WERI-Rb-1 (cell line): ENCODE measurements around the gene ALOX15.

Source experiments
- DNase-seq: peaks from one replicate; pipeline ENCODE4 v3.0.0-alpha.2; 2020
- H3K27ac ChIP-seq: fragments of 250-450 bp; sonication (Bioruptor Pico); 2 replicates; pipeline ENCODE4 v1.5.1; 2020; ENCODE audit warnings: mild to moderate bottlenecking, moderate library complexity
- H3K27me3 ChIP-seq: fragments of 250-450 bp; sonication (Bioruptor Pico); 2 replicates; pipeline ENCODE4 v1.5.1; 2021; ENCODE audit warnings: mild to moderate bottlenecking, low read depth, moderate library complexity; ENCODE audit not compliant: insufficient read depth, severe bottlenecking
- H3K36me3 ChIP-seq: fragments of 250-450 bp; sonication (Bioruptor Pico); 2 replicates; pipeline ENCODE4 v1.5.1; 2020; ENCODE audit warnings: mild to moderate bottlenecking, moderate library complexity
- H3K4me3 ChIP-seq: 2 replicates; pipeline ENCODE4 v1.5.1; 2011; ENCODE audit warnings: low read depth, mild to moderate bottlenecking, control low read depth, low read length
- H3K9me3 ChIP-seq: fragments of 250-450 bp; sonication (Bioruptor Pico); 2 replicates; pipeline ENCODE4 v1.5.1; 2021; ENCODE audit warnings: mild to moderate bottlenecking, moderate library complexity; ENCODE audit not compliant: severe bottlenecking
- CTCF ChIP-seq: IDR thresholded peaks from 2 replicates; pipeline ENCODE4 v1.5.1; 2011; ENCODE audit warnings: low read depth, mild to moderate bottlenecking, control low read depth, inconsistent platforms, low read length

ALOX15 gene

GRCh38 chr17:4672055-4672630 is 30.7 kb upstream of the ALOX15 start:
- no peaks in the 10 kb centered on the region for H3K9me3 ChIP-seq
- DNase-seq: no peak
- peaks cover 65% of the 10 kb centered on the region for H3K36me3 ChIP-seq
- no peak for TF ChIP-seq CTCF
- no peaks in the 10 kb centered on the region for H3K27me3 ChIP-seq
- no peak overlapping the region for H3K4me3 ChIP-seq
- no peak overlapping the region for H3K27ac ChIP-seq

GRCh38 chr17:4667166-4667565 is 25.7 kb upstream of the ALOX15 start:
- H3K4me3 ChIP-seq: no peak overlapping the region
- no peak for TF ChIP-seq CTCF
- DNase-seq: no peak
- no peaks in the 10 kb centered on the region for H3K9me3 ChIP-seq
- H3K27me3 ChIP-seq: no peaks in the 10 kb centered on the region
- H3K27ac ChIP-seq: no peak overlapping the region
- H3K36me3 ChIP-seq: peaks cover 20% of the 10 kb centered on the region

- Histone ChIP-seq H3K36me3 (peaks cover 12% of the 10 kb centered on the region), H3K27ac (no peak overlapping the region), H3K9me3 (no peaks in the 10 kb centered on the region), H3K27me3 (no peaks in the 10 kb centered on the region), H3K4me3 (no peak overlapping the region)
- no peak for TF ChIP-seq CTCF
- no peak for DNase-seq
Observed at GRCh38 chr17:4666296-4666695, 24.8 kb upstream of the ALOX15 start.

- H3K27me3 ChIP-seq: no peaks in the 10 kb centered on the region
- no peak overlapping the region for H3K4me3 ChIP-seq
- no peak for TF ChIP-seq CTCF
- no peak overlapping the region for H3K27ac ChIP-seq
- DNase-seq: no peak
- H3K9me3 ChIP-seq: no peaks in the 10 kb centered on the region
- H3K36me3 ChIP-seq: peaks cover under 1% of the 10 kb centered on the region
Observed at GRCh38 chr17:4665027-4665426, 23.5 kb upstream of the ALOX15 start.

- no peaks in the 10 kb centered on the region for H3K27me3 ChIP-seq
- TF ChIP-seq CTCF: no peak
- DNase-seq: no peak
- H3K27ac ChIP-seq: no peak overlapping the region
- H3K9me3 ChIP-seq: no peaks in the 10 kb centered on the region
- no peak overlapping the region for H3K4me3 ChIP-seq
- no peaks in the 10 kb centered on the region for H3K36me3 ChIP-seq
Observed at GRCh38 chr17:4664230-4664629, 22.8 kb upstream of the ALOX15 start.

GRCh38 chr17:4663711-4664110 is 22.2 kb upstream of the ALOX15 start:
- Histone ChIP-seq H3K36me3 (no peaks in the 10 kb centered on the region), H3K27me3 (no peaks in the 10 kb centered on the region), H3K9me3 (no peaks in the 10 kb centered on the region), H3K27ac (no peak overlapping the region), H3K4me3 (no peak overlapping the region)
- TF ChIP-seq CTCF: no peak
- no peak for DNase-seq
